HepG2 (cell line): Measurements from ENCODE around the gene UGT1A4. TPM values are rescaled to one million over a fixed set of nuclear protein-coding genes. Genes with fewer than 3 reads are reported as not detected.
A peak's percentile ranks its signal among the peaks of the same experiment; 100 is the strongest.

Experiments
- FOXA1 ChIP-seq, 2 experiments: fragments of 450-650 bp in 1 of 2; sonication (generic) in 1 of 2; formaldehyde crosslinking in 1 of 2; IDR thresholded peaks; 2 replicates each; pipeline versions ENCODE4 v1.4.0 to v1.6.1; 2016 to 2020; ENCODE audit warnings: missing genetic modification reagents in 1 of 2
- FOXC1 ChIP-seq: sonication (generic); formaldehyde crosslinking; IDR thresholded peaks from 2 replicates; pipeline ENCODE4 v1.8.0; 2022; ENCODE audit warnings: mild to moderate bottlenecking, missing genetic modification reagents, borderline replicate concordance
- IKZF5 ChIP-seq: IDR thresholded peaks from 2 replicates; pipeline ENCODE4 v1.6.1; 2018; ENCODE audit warnings: missing genetic modification reagents, mild to moderate bottlenecking, missing compliant biosample characterization
- PAXIP1 ChIP-seq: sonication (generic); formaldehyde crosslinking; conservative IDR thresholded peaks from 2 replicates; pipeline ENCODE4 v1.4.0; 2020; ENCODE audit warnings: mild to moderate bottlenecking, missing genetic modification reagents, moderate library complexity
- TBX2 ChIP-seq: sonication (generic); formaldehyde crosslinking; IDR thresholded peaks from 2 replicates; pipeline ENCODE4 v1.5.0; 2020; ENCODE audit warnings: missing genetic modification reagents, mild to moderate bottlenecking, borderline replicate concordance
- ZNF276 ChIP-seq: sonication (generic); formaldehyde crosslinking; IDR thresholded peaks from 2 replicates; pipeline ENCODE4 v1.4.0; 2020; ENCODE audit warnings: mild to moderate bottlenecking, low read depth, missing genetic modification reagents
- ZNF318 ChIP-seq: sonication (generic); formaldehyde crosslinking; IDR thresholded peaks from 2 replicates; pipeline ENCODE4 v1.4.0; 2020; ENCODE audit warnings: mild to moderate bottlenecking, missing genetic modification reagents
- polyA plus RNA-seq, 8 experiments: library from polyadenylated mRNA; depleted of rRNA in 3 of 8; stranded (reverse) in 7 of 8; unstranded in 1 of 8; fragments of >200 nt; fragmentation: Illumina TruSeq in 4 of 8; extraction: Trizol in 4 of 8; gene quantifications; 2 replicates each; pipeline versions ENCODE4 v1.2.1 to v1.2.3, GENCODE V29; 2011 to 2016; ENCODE audit warnings: low read depth in 4 of 8, missing spikeins in 1 of 8, mixed read lengths in 1 of 8; ENCODE audit not compliant: insufficient read depth in 1 of 8
- total RNA-seq, 5 experiments: library from RNA; depleted of rRNA; stranded (reverse); fragments of >200 nt; fragmentation: Illumina TruSeq; extraction: Trizol; gene quantifications; 2 replicates each; pipeline ENCODE4 v1.2.3, GENCODE V29; 2016; ENCODE audit warnings: low read depth in 1 of 5
- TF ChIP-seq, protein P1 (sequence below): sonication (generic); formaldehyde crosslinking; IDR thresholded peaks from 2 replicates; pipeline ENCODE4 v1.4.0; 2020; ENCODE audit warnings: mild to moderate bottlenecking, missing genetic modification reagents

Gene UGT1A4
- total and polyA plus RNA-seq, 2 of the 13 experiments (the other 11 are each of a cell fraction or from before 2014, with no cell fraction given): not detected

DNA sequence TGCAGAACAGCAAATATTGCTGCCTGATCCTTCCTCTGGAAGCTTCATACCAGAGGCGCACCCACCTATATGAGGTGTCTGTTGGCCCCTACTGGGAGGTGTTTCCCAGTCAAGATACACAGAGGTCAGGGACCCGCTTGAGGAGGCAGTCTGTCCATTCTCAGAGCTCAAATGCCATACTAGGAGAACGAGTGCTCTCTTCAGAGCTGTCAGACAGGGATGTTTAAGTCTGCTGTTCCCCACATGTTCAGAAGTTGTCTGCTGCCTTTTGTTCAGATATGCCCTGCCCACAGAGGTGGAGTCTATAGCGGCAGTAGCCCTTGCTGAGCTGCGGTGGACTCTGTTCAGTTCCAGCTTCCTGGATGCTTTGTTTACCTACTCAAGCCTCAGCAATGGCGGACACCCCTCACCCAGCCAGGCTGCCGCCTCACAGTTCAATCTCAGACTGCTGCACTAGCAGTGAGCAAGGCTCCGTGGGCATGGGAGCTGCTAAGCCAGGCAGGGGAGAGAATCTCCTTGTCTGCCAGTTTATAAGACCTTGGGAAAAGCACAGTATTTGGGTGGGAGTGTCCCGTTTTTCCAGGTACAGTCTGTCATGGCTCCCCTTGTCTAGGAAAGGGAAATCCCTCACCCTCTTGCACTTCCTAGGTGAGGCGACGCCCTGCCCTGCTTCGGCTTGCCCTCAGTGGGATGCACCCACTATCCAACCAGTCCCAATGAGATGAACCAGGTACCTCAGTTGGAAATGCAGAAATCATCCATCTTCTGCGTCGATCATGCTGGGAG is 18.5 kb downstream of the UGT1A4 start (continued):
- peak; percentile 63; the same call in 1 of the 2 replicates for TF ChIP-seq ZNF318 (CRISPR knock-in tag)
- peak; percentile 82; the same call in 1 of the 2 replicates for TF ChIP-seq FOXC1
- peak; percentile 84 for TF ChIP-seq PAXIP1 (CRISPR knock-in tag)
- peak; percentile 60; the same call in 1 of the 2 replicates for TF ChIP-seq TBX2 (CRISPR knock-in tag)
- TF ChIP-seq, protein P1, sequence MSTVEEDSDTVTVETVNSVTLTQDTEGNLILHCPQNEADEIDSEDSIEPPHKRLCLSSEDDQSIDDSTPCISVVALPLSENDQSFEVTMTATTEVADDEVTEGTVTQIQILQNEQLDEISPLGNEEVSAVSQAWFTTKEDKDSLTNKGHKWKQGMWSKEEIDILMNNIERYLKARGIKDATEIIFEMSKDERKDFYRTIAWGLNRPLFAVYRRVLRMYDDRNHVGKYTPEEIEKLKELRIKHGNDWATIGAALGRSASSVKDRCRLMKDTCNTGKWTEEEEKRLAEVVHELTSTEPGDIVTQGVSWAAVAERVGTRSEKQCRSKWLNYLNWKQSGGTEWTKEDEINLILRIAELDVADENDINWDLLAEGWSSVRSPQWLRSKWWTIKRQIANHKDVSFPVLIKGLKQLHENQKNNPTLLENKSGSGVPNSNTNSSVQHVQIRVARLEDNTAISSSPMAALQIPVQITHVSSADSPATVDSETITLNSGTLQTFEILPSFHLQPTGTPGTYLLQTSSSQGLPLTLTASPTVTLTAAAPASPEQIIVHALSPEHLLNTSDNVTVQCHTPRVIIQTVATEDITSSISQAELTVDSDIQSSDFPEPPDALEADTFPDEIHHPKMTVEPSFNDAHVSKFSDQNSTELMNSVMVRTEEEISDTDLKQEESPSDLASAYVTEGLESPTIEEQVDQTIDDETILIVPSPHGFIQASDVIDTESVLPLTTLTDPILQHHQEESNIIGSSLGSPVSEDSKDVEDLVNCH (CRISPR knock-in tag): peak; percentile 49; the same call in 1 of the 2 replicates
- TF ChIP-seq ZNF276: peak; percentile 92
- TF ChIP-seq FOXA1 (IDR thresholded peaks at IDR 0.05): peak; percentile 45; the same call in 1 of the 2 replicates
- TF ChIP-seq FOXA1 (CRISPR knock-in tag; IDR thresholded peaks at IDR 0.05): peak; percentile 95
- TF ChIP-seq IKZF5 (CRISPR knock-in tag): peak; percentile 63
